Endometrial microvascular endothelial cells (primary cell): Measurements from ENCODE around the gene ARHGAP24. TPM values are rescaled to one million over a fixed set of nuclear protein-coding genes. Genes with fewer than 3 reads are reported as not detected.

Experiments
- in situ Hi-C: cut with HindIII; loops from 2 replicates; pipeline ENCODE4 v1.10.0; 2017; ENCODE audit warnings: low sequenced_read_pairs, low pct_unique_long_range_greater_than_20kb; ENCODE audit errors: inconsistent ontology term
- total RNA-seq: library from RNA; depleted of rRNA; stranded (reverse); fragments of >200 nt; gene quantifications from one replicate; pipeline ENCODE4 v1.2.3, GENCODE V29; 2015; ENCODE audit errors: inconsistent ontology term

The ARHGAP24 gene
- total RNA-seq, 1 donor from 2014 or later = 93.0 TPM

DNA sequence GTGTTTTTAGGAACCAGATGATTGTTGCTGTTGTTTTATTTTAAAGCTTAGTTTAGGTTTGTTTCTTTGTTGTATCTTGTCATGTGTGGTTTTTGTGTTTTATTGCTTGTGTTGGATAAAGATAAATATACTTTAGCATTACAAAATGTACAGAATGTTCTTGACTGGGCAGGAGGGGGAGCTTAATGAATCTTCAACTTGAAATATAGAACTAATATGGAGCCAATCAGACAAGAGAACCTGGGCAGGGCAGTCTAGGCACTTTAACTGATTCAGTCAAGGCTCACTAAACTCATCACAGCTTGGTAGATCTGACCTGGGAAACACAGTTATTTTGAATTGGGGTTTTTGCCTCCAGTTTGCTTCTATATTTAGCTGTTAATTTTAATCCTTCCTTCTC is 304.2 kb downstream of the ARHGAP24 start:
- in situ Hi-C loops = loop anchor here (25.0 kb wide), 1 partner anchor 1258 kb away; no protein-coding TSS in a partner anchor

DNA sequence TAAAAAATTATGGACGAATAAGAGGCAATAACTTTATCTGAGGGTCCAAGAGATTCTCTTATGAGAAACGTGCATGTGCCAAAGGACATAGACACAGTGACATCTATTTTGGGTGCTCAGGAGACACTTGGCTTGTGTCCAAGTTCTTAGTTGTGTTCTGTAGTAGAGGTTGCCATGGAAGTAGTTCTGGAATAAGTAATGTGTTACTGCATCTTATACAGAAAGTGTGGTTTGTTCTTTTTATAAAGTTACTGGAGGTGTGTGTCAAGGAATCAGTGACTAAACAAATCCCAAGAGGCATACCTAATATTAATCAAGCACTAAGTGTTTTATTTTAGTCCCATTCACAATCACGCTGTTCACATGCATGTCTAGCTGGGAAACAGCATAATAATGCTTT is 305.7 kb downstream of the ARHGAP24 start:
- in situ Hi-C loops = loop anchor here (25.0 kb wide), 1 partner anchor 1257 kb away; no protein-coding TSS in a partner anchor

DNA sequence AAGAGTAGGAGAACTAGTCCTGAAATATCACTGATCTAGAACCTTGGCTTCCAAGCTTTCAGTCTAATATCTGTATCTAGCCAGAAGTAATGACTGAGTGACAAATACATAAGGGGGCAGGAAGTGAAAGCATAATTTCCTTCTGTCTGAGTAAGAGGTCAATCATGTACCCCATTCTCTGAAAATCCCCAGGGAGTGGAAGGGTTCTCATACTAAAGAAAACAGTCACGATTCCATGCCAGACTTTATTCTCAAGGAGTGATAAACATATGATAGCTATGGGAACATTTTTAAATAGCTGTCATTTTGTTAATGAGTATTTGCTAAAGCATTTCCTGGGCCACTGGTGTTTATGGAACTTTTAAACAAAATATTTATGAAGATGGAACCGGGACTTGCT is 308.5 kb downstream of the ARHGAP24 start:
- in situ Hi-C loops = loop anchor here (25.0 kb wide), 1 partner anchor 1254 kb away; no protein-coding TSS in a partner anchor

DNA sequence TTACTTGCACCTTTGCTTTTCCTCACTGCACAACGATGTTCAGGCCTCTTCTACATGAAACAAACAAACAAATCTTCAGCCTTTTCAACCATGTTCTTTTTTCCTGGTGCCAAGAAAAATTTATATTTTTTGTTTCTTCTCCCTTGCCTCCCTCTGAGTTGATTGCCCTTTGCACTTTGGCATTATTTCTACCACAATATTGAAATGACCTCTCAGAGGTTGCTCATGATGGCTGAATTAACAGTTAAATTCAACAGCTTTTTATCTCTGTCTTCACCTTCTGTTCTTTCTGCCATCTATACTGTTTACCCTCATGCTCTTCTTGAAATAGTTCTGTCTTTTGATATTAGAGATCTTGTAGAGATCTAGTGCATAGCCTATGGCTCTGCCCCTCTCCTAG is 308.9 kb downstream of the ARHGAP24 start:
- in situ Hi-C loops = loop anchor here (25.0 kb wide), 1 partner anchor 1253 kb away; no protein-coding TSS in a partner anchor

DNA sequence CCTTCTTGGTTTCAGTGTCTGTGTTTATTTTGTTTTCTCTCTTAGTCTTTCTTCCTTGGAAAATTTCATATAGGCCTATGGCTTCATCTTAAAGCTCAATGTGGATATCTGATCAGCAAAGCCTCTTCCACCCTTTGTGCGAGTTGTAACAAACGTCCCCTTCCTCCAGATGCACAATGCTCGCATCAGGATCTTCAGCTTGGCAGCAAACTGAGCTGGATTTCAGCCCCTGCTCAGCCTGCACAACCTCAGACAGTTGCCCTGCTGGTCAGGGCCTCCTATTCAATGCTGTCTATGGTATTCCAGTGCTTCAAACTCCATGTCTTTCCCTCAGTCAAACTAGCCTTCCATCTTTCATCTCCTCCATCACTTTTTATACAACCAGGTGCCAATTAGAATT is 309.4 kb downstream of the ARHGAP24 start:
- in situ Hi-C loops = loop anchor here (25.0 kb wide), 1 partner anchor 1253 kb away; no protein-coding TSS in a partner anchor

DNA sequence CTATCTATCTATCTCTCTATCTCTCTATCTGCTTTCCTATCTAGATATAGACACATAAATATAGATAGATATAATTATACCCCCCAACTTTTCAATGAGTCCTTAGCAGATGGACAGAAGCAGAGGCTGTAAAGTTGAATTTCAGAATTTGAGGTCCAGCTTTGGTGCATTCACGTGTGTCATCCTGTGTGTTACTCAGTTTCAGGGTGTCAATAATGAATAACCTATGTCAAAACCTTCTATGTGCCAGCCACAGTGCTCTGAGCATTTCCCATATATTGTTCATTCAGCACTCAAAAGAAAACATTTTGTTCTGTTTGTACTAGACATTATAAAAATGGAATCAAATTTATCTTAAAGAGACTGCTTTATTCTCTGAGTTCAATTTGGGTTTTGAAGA is 310.0 kb downstream of the ARHGAP24 start:
- in situ Hi-C loops = loop anchor here (25.0 kb wide), 1 partner anchor 1252 kb away; no protein-coding TSS in a partner anchor

DNA sequence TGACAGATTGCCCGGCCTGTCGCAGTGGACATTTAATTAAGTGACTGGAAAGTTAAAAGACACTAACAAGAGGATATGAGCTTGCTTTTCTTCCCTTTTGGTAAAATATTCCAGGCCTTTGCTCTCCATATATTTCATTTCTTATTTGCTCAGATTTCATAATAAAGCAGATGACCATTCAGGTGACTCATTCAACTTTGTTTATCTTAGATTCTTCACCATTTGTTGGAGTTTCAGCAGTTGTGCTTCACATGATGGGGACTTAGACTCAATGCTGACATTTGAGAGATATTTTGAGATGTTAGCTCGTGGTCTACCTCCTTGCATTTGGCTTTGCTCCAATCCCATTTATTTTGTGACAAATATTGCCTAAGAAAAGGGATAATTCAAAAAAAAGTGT is 312.2 kb downstream of the ARHGAP24 start:
- in situ Hi-C loops = loop anchor here (25.0 kb wide), 1 partner anchor 1250 kb away; no protein-coding TSS in a partner anchor

DNA sequence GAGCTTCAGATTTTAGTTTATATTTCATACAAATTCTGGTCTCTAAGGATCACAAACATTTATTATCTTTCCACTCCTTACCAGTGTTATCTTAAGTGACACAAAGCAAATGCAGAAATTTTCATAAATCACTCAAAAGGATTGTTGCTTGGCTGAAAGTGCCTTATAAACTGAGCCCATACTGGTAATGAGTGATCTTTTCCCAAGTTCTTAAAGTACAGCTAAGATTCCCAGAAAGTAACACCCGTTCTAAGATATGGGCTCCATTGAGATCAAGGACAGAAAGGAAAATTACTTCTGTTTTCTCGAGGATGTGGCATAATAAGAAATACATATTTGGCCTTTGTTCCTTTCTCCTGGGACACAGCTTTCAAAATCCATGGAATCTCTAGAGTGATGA is 313.7 kb downstream of the ARHGAP24 start:
- in situ Hi-C loops = loop anchor here (25.0 kb wide), 1 partner anchor 1249 kb away; no protein-coding TSS in a partner anchor

DNA sequence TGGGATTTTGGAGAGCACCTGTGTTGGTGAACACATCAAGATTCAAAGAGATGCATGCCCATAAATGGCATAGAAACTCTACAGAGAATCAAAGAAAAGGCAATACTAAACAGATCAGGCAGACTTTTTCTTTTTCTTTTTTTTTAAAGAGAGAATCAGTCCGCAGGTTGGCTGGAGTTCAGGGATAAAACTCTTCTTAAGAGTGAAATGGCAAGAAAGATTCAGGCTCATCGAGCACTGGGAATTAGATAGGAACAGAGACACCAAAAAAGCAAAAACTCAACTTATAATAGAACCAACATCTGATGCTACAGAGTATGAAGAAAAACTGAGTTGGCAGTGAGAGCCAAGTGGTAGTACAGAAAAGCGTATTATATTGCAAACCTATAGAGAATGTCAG is 314.3 kb downstream of the ARHGAP24 start:
- in situ Hi-C loops = loop anchor here (25.0 kb wide), 1 partner anchor 1248 kb away; no protein-coding TSS in a partner anchor

DNA sequence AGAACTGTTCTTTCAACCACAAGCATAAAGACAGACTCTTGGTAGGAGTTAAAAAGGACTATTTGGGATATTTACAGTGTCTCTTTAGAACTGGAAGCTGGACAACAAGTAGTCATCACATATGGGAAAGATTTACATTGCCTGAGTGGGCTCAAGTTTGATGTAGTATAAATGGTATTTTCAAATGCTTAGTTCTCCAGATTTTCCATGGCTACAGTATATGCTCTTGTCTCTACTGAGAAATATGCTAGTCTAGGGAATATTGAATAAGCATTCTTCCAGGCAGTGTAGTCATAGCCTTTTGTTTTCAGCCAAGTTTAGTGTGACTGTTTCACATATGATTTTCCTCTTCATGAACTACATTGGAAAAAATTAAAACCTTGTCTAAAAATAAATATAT is 315.6 kb downstream of the ARHGAP24 start:
- in situ Hi-C loops = loop anchor here (25.0 kb wide), 1 partner anchor 1247 kb away; no protein-coding TSS in a partner anchor

DNA sequence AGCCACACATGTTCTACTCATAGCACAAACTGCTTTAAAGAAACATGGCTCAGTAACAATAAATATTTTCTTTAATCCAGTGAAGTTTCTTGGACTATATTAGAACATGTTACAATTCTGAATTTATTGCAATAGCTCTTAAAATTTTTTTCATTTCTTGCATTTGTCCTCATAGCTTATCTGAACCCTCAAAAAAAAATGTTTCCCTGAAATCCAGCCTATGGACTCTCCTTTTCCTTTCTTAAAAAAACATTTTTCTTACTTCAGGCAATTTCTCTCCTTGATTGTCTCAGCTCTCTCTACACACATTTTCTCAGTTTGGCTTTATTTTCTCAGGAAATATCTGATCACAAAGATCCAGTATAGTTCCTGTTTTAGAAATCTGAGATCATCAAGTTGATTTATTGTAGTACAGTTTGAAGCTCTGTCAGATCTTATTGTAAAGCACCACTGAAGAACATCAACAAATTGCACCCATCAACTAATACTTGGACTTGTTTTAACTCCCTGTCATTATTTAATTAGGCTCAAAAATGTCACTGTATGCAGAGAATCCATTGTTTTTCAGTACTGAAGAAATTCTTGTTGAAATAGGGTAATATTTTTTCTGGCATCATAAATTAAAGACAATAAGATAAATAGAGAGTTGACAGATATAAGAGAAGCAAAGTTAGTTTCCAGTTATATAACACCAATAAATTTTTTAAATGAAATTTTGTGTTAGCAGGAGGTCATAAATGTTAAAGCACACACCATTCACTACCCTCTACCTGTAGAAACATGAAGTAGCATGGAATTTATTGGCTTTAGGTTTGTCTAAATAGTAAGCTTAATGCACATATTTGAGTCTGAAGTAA is 317.7 kb downstream of the ARHGAP24 start:
- in situ Hi-C loops = loop anchor here (25.0 kb wide), 1 partner anchor 1245 kb away; no protein-coding TSS in a partner anchor

DNA sequence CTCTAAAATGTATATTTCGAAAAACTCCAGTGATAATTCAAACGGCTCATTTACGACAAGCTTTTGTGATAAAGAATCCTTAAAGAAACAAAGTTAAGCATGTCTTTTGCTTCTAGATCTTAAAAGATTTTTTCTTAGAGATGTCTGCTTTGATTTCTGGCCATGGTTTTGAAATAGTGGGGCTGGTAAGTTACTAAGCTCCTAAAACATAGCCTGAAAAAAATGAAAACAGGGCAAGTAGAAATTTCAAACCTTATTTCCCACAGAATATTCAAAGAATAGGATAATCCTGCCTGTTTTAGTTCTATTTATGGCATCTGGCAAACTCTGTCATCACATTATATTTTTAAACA is 318.3 kb downstream of the ARHGAP24 start:
- in situ Hi-C loops = loop anchor here (25.0 kb wide), 1 partner anchor 1244 kb away; no protein-coding TSS in a partner anchor

DNA sequence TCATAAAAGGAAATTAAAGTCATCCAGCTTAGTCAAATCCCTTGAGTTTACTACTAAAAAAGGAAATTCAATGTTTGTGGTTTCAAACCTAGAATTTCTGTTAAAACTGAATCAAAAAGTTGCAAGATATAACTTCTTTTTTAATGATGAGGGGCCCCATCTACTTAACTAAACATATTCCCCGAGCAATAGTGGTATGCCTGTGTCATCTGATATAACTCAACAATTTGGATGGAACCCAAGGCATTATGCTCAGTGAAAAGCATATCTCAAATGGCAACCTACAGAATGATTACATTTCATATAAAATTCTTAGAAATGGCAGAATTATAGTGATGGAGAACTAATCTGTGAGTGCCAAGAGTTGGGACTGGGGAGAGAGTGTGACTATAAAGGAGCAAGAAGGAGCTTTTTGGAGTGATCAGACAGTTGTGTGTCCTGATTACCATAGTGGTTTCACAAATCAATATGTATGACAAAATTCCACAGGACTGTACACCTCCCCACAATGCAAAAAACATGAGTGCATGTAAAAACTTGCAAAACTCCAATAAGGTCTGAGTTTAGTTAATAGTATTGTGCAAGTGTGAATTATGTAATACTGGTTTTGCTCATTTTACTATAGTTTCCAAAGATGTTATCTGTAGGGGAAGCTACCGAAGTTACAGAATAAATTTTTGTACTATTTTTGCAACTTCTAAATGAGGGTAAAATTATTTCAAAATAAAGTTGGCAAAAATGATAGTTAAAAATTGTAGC is 323.2 kb downstream of the ARHGAP24 start:
- in situ Hi-C loops = loop anchor here (25.0 kb wide), 1 partner anchor 1239 kb away; no protein-coding TSS in a partner anchor

DNA sequence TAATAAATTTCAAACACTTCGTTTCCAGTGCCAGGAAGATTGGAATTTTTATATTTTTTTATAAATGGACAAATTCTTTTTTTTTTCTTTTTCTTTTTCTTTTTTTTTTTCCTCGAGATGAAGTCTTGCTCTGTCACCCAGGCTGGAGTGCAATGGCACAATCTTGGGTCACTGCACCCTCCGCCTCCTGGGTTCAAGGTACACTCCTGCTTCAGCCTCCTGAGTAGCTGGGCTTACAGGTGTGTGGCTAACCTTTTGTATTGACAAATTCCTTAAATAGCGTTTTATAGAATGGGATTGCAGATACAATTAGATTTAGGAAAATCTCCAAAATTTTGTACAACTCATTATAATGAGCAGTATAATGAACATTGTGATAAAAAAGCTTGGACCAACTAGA is 328.9 kb downstream of the ARHGAP24 start:
- in situ Hi-C loops = loop anchor here (25.0 kb wide), 1 partner anchor 158 kb away; no protein-coding TSS in a partner anchor

DNA sequence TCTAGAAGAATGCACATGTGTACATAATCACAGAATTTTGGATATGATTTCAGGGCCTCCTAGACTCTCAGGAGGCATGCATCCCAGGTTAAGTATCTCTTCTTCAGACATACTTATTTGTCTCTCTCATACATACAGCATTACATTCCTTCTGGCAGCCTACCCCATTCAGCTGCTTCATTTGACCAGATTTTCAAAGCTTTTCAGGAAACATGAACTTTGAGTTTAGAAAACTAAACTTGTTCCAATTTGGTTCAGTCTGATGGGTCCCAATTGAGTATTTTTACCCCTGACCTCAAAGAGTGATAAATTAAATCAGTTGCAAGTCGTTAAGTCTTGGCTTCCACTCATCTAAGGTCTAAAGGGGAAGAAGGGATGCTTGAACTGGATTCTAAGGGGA is 330.9 kb downstream of the ARHGAP24 start:
- in situ Hi-C loops = loop anchor here (25.0 kb wide), 1 partner anchor 156 kb away; no protein-coding TSS in a partner anchor

DNA sequence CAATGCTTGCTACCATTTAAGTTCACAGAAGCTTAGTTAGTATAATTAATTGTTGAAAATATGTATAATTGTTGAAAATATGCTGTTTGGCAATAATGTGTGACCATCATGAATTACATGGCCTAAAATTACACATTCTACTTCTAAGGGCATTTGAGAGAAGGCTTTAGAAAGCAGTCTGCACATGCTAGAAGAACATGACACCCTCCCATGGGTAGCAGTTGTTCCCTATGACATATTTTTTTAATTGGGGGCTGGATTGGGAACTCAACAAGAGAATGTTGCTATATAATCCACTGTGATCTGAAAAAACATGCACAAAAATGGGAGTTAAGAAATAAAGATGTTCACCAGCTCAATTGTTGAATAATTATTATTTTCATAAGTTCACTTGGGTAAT is 331.4 kb downstream of the ARHGAP24 start:
- in situ Hi-C loops = loop anchor here (25.0 kb wide), 1 partner anchor 156 kb away; no protein-coding TSS in a partner anchor

DNA sequence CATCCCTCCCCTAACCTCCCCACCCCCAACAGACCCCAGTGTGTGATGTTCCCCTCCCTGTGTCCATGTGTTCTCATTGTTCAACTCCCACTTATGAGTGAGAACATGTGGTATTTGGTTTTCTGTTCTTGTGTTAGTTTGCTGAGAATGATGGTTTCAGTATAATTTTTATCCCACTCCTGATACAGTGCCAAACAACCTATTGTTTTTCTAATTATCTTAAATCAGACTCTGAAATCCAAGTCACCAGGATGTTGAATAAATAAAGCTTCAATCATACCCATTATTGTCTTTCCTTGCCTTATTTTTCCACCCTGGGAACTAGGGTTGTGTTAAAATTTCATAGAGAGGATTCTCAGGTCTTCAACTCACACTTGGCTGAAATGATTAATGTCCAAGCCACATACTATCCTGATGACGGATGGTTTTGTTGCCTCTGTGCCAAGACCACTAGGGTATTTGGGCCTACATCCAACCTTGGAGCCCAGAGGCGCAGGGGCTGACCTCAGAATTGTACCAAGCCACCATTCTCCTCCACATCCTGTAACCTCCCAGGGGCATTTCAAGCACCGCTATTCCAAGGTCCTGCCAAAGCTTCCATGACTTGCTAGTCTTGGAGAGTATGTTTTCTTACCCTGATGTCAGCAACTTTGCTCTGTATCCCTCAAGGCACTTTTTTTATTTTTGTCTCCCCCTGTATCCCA is 332.4 kb downstream of the ARHGAP24 start:
- in situ Hi-C loops = loop anchor here (25.0 kb wide), 1 partner anchor 155 kb away; no protein-coding TSS in a partner anchor

DNA sequence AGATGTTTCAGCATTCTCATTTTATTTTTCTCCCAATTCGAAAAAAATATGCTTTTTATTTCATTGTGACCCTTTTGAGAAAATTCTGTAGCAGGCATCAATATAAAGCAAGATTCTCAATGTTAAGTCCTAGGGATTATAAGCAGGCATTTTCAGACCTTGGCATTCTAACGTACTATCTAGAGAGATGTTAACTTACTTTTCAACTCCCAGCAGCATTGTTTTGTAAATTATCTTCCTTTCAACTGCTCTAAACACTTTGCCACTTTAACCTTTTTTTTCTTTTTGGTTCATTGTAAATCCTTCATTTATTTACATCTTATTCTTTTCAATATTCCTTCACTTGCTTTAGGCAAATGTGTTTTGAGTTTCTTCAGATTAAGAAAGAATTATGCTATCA is 333.2 kb downstream of the ARHGAP24 start:
- in situ Hi-C loops = loop anchor here (25.0 kb wide), 1 partner anchor 154 kb away; no protein-coding TSS in a partner anchor
